HUES6 (cell line): ENCODE results near the gene NDST3.

Experiments
- H3K27ac ChIP-seq: 2 replicates; pipeline ENCODE4 v1.7.0; 2013; ENCODE audit warnings: low read depth, mild to moderate bottlenecking, low read length, inconsistent platforms
- H3K27me3 ChIP-seq: 2 replicates; pipeline ENCODE4 v1.6.1; 2013; ENCODE audit warnings: low read length; ENCODE audit not compliant: control insufficient read depth, insufficient read depth
- H3K36me3 ChIP-seq: 2 replicates; pipeline ENCODE4 v1.6.1; 2013; ENCODE audit warnings: low read length; ENCODE audit not compliant: control insufficient read depth, insufficient read depth
- H3K4me1 ChIP-seq: 2 replicates; pipeline ENCODE4 v1.6.1; 2013; ENCODE audit warnings: low read length; ENCODE audit not compliant: control insufficient read depth, insufficient read depth
- H3K4me3 ChIP-seq: 2 replicates; pipeline ENCODE4 v1.5.1; 2013; ENCODE audit warnings: low read depth, low read length
- H3K9ac ChIP-seq: one replicate; pipeline ENCODE4 v1.6.1; 2013; ENCODE audit warnings: mild to moderate bottlenecking, low read length
- H3K9me3 ChIP-seq: 2 replicates; pipeline ENCODE4 v1.6.1; 2013; ENCODE audit warnings: low read depth, low read length; ENCODE audit not compliant: control insufficient read depth, insufficient read depth

NDST3 gene

DNA sequence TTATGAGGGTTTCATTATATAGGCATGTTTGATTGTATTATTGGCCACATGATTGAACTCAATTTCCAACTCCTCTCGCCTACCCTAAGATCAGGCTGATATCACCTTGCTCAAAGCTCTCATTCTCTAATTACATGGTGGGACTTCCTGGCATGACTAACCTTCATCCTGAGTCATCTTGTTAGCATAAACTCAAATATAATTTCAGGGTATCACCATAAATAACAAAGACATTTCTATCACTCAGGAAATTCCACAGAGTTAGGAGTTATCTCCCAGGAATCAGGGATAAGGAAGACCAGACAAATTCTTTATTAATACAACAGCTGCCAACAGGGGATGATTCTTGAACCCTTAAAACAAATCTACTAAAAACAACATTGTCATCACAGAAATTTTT, 90.7 kb downstream of the NDST3 start:
- Histone ChIP-seq H3K27me3 (no peaks in the 10 kb centered on the region), H3K9me3 (no peaks in the 10 kb centered on the region), H3K27ac (no peak overlapping the region)

GRCh38 chr4:118139241-118139640, 105.0 kb downstream of the NDST3 start:
- Histone ChIP-seq H3K27ac (no peak overlapping the region), H3K9me3 (no peaks in the 10 kb centered on the region), H3K4me3 (no peak overlapping the region), H3K36me3 (no peaks in the 10 kb centered on the region), H3K4me1 (no peaks in the 10 kb centered on the region), H3K27me3 (no peaks in the 10 kb centered on the region), H3K9ac (no peak overlapping the region)

More for the DNA sequence above, 90.7 kb downstream of the NDST3 start:
- H3K9ac ChIP-seq, result no peak overlapping the region
- no peaks in the 10 kb centered on the region for H3K36me3 ChIP-seq
- H3K4me3 ChIP-seq, result no peak overlapping the region
- H3K4me1 ChIP-seq, result peaks cover 7% of the 10 kb centered on the region

- H3K4me1 ChIP-seq, result no peaks in the 10 kb centered on the region
- H3K27ac ChIP-seq, result no peak overlapping the region
- no peak overlapping the region for H3K9ac ChIP-seq
- H3K36me3 ChIP-seq, result no peaks in the 10 kb centered on the region
- H3K4me3 ChIP-seq, result no peak overlapping the region
- no peaks in the 10 kb centered on the region for H3K9me3 ChIP-seq
- no peaks in the 10 kb centered on the region for H3K27me3 ChIP-seq
Observed at GRCh38 chr4:118141240-118141639, 107.0 kb downstream of the NDST3 start.

GRCh38 chr4:118154649-118155048, 120.4 kb downstream of the NDST3 start:
- Histone ChIP-seq H3K9ac (no peak overlapping the region), H3K36me3 (no peaks in the 10 kb centered on the region), H3K27me3 (no peaks in the 10 kb centered on the region), H3K4me1 (no peaks in the 10 kb centered on the region), H3K27ac (no peak overlapping the region), H3K4me3 (no peak overlapping the region), H3K9me3 (no peaks in the 10 kb centered on the region)

- H3K9me3 ChIP-seq, result no peaks in the 10 kb centered on the region; the same call in 1 of the 2 replicates
- H3K27me3 ChIP-seq, result no peaks in the 10 kb centered on the region
- H3K4me1 ChIP-seq, result no peaks in the 10 kb centered on the region
- no peak overlapping the region for H3K9ac ChIP-seq
- no peak overlapping the region for H3K27ac ChIP-seq
- H3K36me3 ChIP-seq, result no peaks in the 10 kb centered on the region
- no peak overlapping the region for H3K4me3 ChIP-seq
Observed at GRCh38 chr4:118155516-118155915, 121.2 kb downstream of the NDST3 start.

- H3K4me1 ChIP-seq, result no peaks in the 10 kb centered on the region
- H3K9ac ChIP-seq, result no peak overlapping the region
- H3K4me3 ChIP-seq, result no peak overlapping the region
- H3K27me3 ChIP-seq, result no peaks in the 10 kb centered on the region
- H3K9me3 ChIP-seq, result peaks cover 5% of the 10 kb centered on the region
- H3K36me3 ChIP-seq, result no peaks in the 10 kb centered on the region
- no peak overlapping the region for H3K27ac ChIP-seq
Observed at GRCh38 chr4:118158763-118159375, 124.6 kb downstream of the NDST3 start.

DNA sequence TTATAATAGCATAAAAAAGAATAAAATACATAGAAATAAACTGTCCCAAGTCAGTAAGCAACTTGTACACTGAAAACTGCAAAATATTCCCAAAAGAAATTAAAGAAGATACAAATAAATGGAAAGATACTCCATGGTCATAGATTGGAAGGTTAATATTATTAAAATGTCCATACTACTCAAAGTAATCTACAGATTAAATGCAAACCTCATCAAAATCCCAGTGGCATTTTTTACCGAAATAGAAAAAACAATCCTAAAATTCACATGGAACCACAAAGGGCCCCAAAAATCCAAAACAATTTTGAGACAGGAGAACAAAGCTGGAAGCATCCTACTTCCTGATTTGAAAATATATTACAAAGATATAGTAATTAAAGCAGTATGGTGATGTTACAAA, 133.0 kb downstream of the NDST3 start:
- Histone ChIP-seq H3K27ac (no peak overlapping the region), H3K27me3 (no peaks in the 10 kb centered on the region), H3K36me3 (no peaks in the 10 kb centered on the region), H3K9ac (no peak overlapping the region), H3K4me3 (no peak overlapping the region), H3K4me1 (no peaks in the 10 kb centered on the region; the same call in 1 of the 2 replicates), H3K9me3 (peaks cover 10% of the 10 kb centered on the region; the same call in 1 of the 2 replicates)

GRCh38 chr4:118171381-118171780, 137.1 kb downstream of the NDST3 start:
- H3K4me3 ChIP-seq, result no peak overlapping the region
- H3K27ac ChIP-seq, result no peak overlapping the region
- H3K36me3 ChIP-seq, result no peaks in the 10 kb centered on the region
- no peak overlapping the region for H3K9ac ChIP-seq
- peaks cover 5% of the 10 kb centered on the region; the same call in 1 of the 2 replicates for H3K4me1 ChIP-seq
- no peaks in the 10 kb centered on the region for H3K27me3 ChIP-seq
- H3K9me3 ChIP-seq, result peaks cover 7% of the 10 kb centered on the region; the same call in 1 of the 2 replicates

DNA sequence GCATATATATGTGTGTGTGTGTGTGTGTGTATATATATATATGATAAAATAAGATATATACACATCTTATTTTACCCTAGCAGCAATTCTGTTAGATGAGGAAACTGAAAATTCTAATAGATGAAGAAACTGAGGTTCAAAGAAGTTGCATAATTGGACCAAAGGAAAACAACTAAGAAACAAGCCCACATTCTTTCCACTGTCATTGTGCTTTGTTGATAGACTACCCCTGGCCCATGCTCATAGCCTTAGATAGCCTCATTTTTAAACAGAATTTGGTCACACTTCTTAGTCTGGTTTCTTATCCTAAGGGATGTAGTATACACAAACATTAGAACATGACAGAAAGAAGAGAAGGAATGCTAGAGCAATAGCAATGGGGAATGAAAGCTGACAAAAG, 138.8 kb downstream of the NDST3 start:
- no peak overlapping the region for H3K9ac ChIP-seq
- H3K36me3 ChIP-seq, result no peaks in the 10 kb centered on the region
- H3K4me3 ChIP-seq, result no peak overlapping the region
- no peaks in the 10 kb centered on the region for H3K27me3 ChIP-seq
- H3K27ac ChIP-seq, result no peak overlapping the region
- H3K9me3 ChIP-seq, result no peaks in the 10 kb centered on the region
- H3K4me1 ChIP-seq, result peaks cover 5% of the 10 kb centered on the region; the same call in 1 of the 2 replicates

DNA sequence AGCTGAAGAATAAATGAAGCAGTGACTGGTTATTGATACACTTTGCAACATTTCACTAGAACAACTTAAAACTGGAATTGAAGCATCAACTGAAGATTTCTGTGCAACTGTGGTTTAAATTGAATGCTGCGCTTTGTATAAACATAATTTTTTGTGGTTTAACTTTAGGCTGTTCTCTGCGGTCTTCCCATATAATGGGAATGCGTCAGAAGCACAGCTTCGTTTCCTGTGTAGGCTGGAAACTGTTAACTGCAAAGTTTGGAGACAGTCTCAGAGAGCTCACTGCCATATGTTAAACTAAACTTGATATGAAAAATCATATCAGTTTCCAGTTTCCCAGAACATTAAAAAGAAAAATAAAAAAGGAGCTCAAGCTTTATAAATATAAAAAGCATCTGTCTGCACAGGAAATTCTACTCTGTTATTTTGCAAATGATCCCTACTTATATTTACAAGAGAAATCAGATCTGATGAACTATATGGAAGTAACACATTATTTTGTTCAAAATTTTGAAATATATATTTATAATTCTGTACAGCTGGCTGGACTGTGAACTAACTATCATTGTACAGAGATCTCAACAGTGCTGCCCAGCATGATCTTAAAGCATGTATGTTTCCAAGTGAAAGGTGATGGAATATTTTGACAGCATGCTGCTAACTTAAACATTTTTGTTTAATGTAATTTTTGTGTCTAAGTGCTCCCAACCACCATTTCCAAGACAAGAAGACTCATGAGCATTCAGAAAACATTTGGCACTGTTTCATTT, 139.9 kb downstream of the NDST3 start:
- H3K4me3 ChIP-seq, result no peak overlapping the region
- no peaks in the 10 kb centered on the region for H3K27me3 ChIP-seq
- no peak overlapping the region for H3K27ac ChIP-seq
- H3K9me3 ChIP-seq, result no peaks in the 10 kb centered on the region
- no peaks in the 10 kb centered on the region for H3K36me3 ChIP-seq
- no peak overlapping the region for H3K9ac ChIP-seq
- peaks cover 5% of the 10 kb centered on the region; the same call in 1 of the 2 replicates for H3K4me1 ChIP-seq

- H3K4me1 ChIP-seq, result peaks cover 5% of the 10 kb centered on the region; the same call in 1 of the 2 replicates
- no peak overlapping the region for H3K9ac ChIP-seq
Observed at GRCh38 chr4:118175506-118175905, 141.2 kb downstream of the NDST3 start.

More at GRCh38 chr4:118175506-118175905, 141.2 kb downstream of the NDST3 start:
- no peaks in the 10 kb centered on the region for H3K27me3 ChIP-seq
- no peak overlapping the region for H3K27ac ChIP-seq
- H3K4me3 ChIP-seq, result no peak overlapping the region
- no peaks in the 10 kb centered on the region for H3K9me3 ChIP-seq
- H3K36me3 ChIP-seq, result no peaks in the 10 kb centered on the region
